Endothelial cell of umbilical vein (primary cell): ENCODE data around the gene LCLAT1. TPM values are rescaled to one million over a fixed set of nuclear protein-coding genes. Genes with fewer than 3 reads are reported as not detected.

Source experiments
- BruUV-seq: library from RNA; stranded (reverse); fragments of 400-500 nt; replicated peaks from 2 replicates; lab custom pipeline; 2021; lab: Mats Ljungman, UMichigan
- CTCF ChIA-PET: fragments of 300-600, 350-600 bp; sonication (Branson Sonifier 250); formaldehyde crosslinking; loops from one replicate; lab custom pipeline; 2021; ENCODE audit warnings: antibody characterized with exemption, inconsistent platforms; lab: Charles Lee
- POLR2A ChIA-PET: fragments of 300-600, 350-600 bp; sonication (Branson Sonifier 250); formaldehyde crosslinking; loops from one replicate; lab custom pipeline; 2021; ENCODE audit warnings: antibody characterized with exemption, inconsistent platforms; lab: Charles Lee
- DNase-seq: peaks from one replicate; pipeline ENCODE4 v3.0.0-alpha.2; 2011; ENCODE audit warnings: low read depth, low spot score
- FAIRE-seq: peaks from 2 replicates; lab custom pipeline; 2011; peaks lifted over from hg19 to GRCh38; lab: Jason Lieb, UNC
- H2AFZ ChIP-seq: 2 replicates; pipeline ENCODE4 v1.6.0; 2012; ENCODE audit warnings: low read depth, low read length, control low read depth, inconsistent platforms
- H3K27ac ChIP-seq: 2 replicates; pipeline ENCODE4 v1.5.1; 2011; ENCODE audit warnings: low read depth, mild to moderate bottlenecking, control low read depth, low read length, moderate library complexity; ENCODE audit not compliant: insufficient read depth
- H3K27me3 ChIP-seq, 2 experiments: 2 replicates each; pipeline versions ENCODE4 v1.6.0 to v1.6.1; 2011; ENCODE audit warnings: low read length in 2 of 2, mixed read lengths in 1 of 2; ENCODE audit not compliant: control insufficient read depth in 2 of 2, insufficient read depth in 2 of 2
- H3K36me3 ChIP-seq, 2 experiments: 2 replicates in 1 of 2; 3 replicates in 1 of 2; pipeline ENCODE4 v1.5.1; 2011; ENCODE audit warnings: low read length in 2 of 2, mild to moderate bottlenecking in 1 of 2, moderate library complexity in 1 of 2; ENCODE audit not compliant: control insufficient read depth in 2 of 2, insufficient read depth in 2 of 2; ENCODE audit errors: extremely low read depth in 1 of 2
- H3K4me1 ChIP-seq: 3 replicates; pipeline ENCODE4 v1.5.1; 2011; ENCODE audit warnings: mild to moderate bottlenecking, low read length; ENCODE audit not compliant: control insufficient read depth, insufficient read depth; ENCODE audit errors: extremely low read depth
- H3K4me2 ChIP-seq: 2 replicates; pipeline ENCODE4 v1.6.1; 2011; ENCODE audit warnings: low read length, control low read depth, mixed read lengths; ENCODE audit not compliant: insufficient read depth
- H3K4me3 ChIP-seq, 3 experiments: fragments of 200-600 bp in 1 of 3; sonication (generic), shearing (Covaris generic) in 1 of 3; replicated peaks in 1 of 3; 2 replicates each; pipeline ENCODE4 v1.5.1; 2011 to 2016; ENCODE audit warnings: control low read depth in 3 of 3, low read length in 3 of 3, mild to moderate bottlenecking in 2 of 3, inconsistent platforms in 1 of 3, low read depth in 1 of 3, moderate library complexity in 1 of 3; ENCODE audit not compliant: insufficient read depth in 1 of 3
- H3K79me2 ChIP-seq: 2 replicates; pipeline ENCODE4 v1.6.0; 2012; ENCODE audit warnings: low read length, inconsistent platforms; ENCODE audit not compliant: control insufficient read depth, insufficient read depth
- H3K9ac ChIP-seq: replicated peaks from 2 replicates; pipeline ENCODE3; 2011; ENCODE audit warnings: low read length, control low read depth; ENCODE audit not compliant: insufficient read depth; ENCODE audit errors: extremely low read depth
- H3K9me1 ChIP-seq: replicated peaks from 3 replicates; pipeline ENCODE4 v1.6.0; 2011; ENCODE audit warnings: mild to moderate bottlenecking, low read length; ENCODE audit not compliant: control insufficient read depth, insufficient read depth; ENCODE audit errors: extremely low read depth
- H3K9me3 ChIP-seq: replicated peaks from 2 replicates; pipeline ENCODE4 v1.5.1; 2012; ENCODE audit warnings: low read length, inconsistent platforms; ENCODE audit not compliant: control insufficient read depth, insufficient read depth
- H4K20me1 ChIP-seq: replicated peaks from 2 replicates; pipeline ENCODE3; 2011; ENCODE audit warnings: mild to moderate bottlenecking, low read length; ENCODE audit not compliant: control insufficient read depth, insufficient read depth; ENCODE audit errors: extremely low read depth
- EZH2 ChIP-seq: IDR thresholded peaks from 2 replicates; pipeline ENCODE4 v1.6.1; 2012; ENCODE audit warnings: borderline replicate concordance, low read depth, mild to moderate bottlenecking, moderate library complexity, low read length, inconsistent platforms; ENCODE audit not compliant: severe bottlenecking
- GATA2 ChIP-seq: IDR thresholded peaks from 2 replicates; pipeline ENCODE4 v1.7.0; 2011; ENCODE audit warnings: low read depth, mild to moderate bottlenecking, moderate library complexity, mixed read lengths, low read length; ENCODE audit not compliant: insufficient read length, insufficient read depth
- JUN ChIP-seq: IDR thresholded peaks from 2 replicates; pipeline ENCODE4 v1.6.1; 2011; ENCODE audit warnings: borderline replicate concordance, low read depth; ENCODE audit not compliant: insufficient read length, insufficient read depth
- MYC ChIP-seq: IDR thresholded peaks from one replicate; pipeline ENCODE4 v1.6.1; 2011; ENCODE audit warnings: mild to moderate bottlenecking, low read depth, low read length
- POLR2A ChIP-seq: IDR thresholded peaks from 2 replicates; pipeline ENCODE4 v1.6.1; 2012; ENCODE audit warnings: low read depth, mild to moderate bottlenecking, control low read depth, low read length
- POLR2AphosphoS5 ChIP-seq: IDR thresholded peaks from 2 replicates; pipeline ENCODE4 v1.6.1; 2012; ENCODE audit warnings: low read depth, mild to moderate bottlenecking, control low read depth, low read length, moderate library complexity; ENCODE audit not compliant: insufficient read depth
- dilution Hi-C: fragments of 300-500 bp; cut with MboI; formaldehyde crosslinking; loops from one replicate; pipeline ENCODE4 v1.15.0; 2019; ENCODE audit warnings: low sequenced_read_pairs; ENCODE audit not compliant: extremely low pct_ligation_motif_present
- intact Hi-C: fragments of 100-400 bp; cut with micrococcal nuclease; formaldehyde crosslinking; loops from one replicate; pipeline ENCODE4 v1.10.0; 2022
- polyA plus RNA-seq, 4 experiments: library from polyadenylated mRNA; depleted of rRNA in 3 of 4; stranded (reverse) in 3 of 4; unstranded in 1 of 4; fragments of >200 nt; gene quantifications; 2 replicates each; pipeline versions ENCODE4 v1.2.1 to v1.2.3, GENCODE V29; 2011 to 2012; ENCODE audit warnings: missing spikeins in 1 of 4
- total RNA-seq: library from RNA; stranded (reverse); gene quantifications from 2 replicates; pipeline ENCODE4 v1.2.3, GENCODE V29; 2021
- TF ChIP-seq, protein P1 (sequence below), 2 donors: IDR thresholded peaks; 1 replicate in 1 of 2; 2 replicates in 1 of 2; pipeline ENCODE4 v1.5.1; 2011; ENCODE audit warnings: low read length in 2 of 2, mild to moderate bottlenecking in 2 of 2, moderate library complexity in 2 of 2, control low read depth in 1 of 2, inconsistent platforms in 1 of 2, low read depth in 1 of 2; ENCODE audit not compliant: insufficient read depth in 1 of 2; ENCODE audit errors: extremely low read depth in 1 of 2
- TF ChIP-seq, protein P2 (sequence below): IDR thresholded peaks from 2 replicates; pipeline ENCODE4 v1.6.1; 2011; ENCODE audit not compliant: insufficient read depth, insufficient read length

The LCLAT1 gene
- total and polyA plus RNA-seq, 2 donors (not counting 3 experiments of a cell fraction or from before 2014, with no cell fraction given) = 6.1 to 20.8 TPM

DNA sequence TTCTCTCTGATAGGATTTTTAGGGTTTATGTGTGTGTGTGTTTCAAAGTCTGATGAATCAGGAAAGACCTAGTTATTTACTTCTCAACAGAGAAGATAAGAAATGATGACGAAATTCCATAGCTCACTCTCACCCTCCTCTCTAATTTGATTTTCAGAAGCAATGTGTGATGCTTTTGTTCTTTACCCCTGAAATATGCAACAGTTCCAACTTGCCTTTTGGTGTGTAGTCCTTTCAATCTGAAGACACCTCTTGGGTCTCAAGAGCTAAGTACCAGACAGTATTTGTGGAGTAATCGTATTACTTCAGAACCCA lies 18.7 kb upstream of the LCLAT1 start:
- Histone ChIP-seq H3K9ac (no peak overlapping the region), H3K4me2 (no peak overlapping the region), H2AFZ (no peak overlapping the region), H3K79me2 (no peaks in the 10 kb centered on the region), H3K9me3 (no peaks in the 10 kb centered on the region), H3K9me1 (no peaks in the 10 kb centered on the region), H3K4me3 (no peak overlapping the region), H3K36me3 (no peaks in the 10 kb centered on the region), H3K4me1 (no peaks in the 10 kb centered on the region), H3K27me3 (no peaks in the 10 kb centered on the region), H3K27ac (no peak overlapping the region), H4K20me1 (no peaks in the 10 kb centered on the region)
- dilution Hi-C loops (no loop called here), intact Hi-C loops (no loop called here)
- BruUV-seq = no TSS peak
- TF ChIP-seq POLR2A (no peak), JUN (no peak), EZH2 (no peak), POLR2AphosphoS5 (no peak), MYC (no peak), GATA2 (no peak)
- TF ChIP-seq, protein P1, sequence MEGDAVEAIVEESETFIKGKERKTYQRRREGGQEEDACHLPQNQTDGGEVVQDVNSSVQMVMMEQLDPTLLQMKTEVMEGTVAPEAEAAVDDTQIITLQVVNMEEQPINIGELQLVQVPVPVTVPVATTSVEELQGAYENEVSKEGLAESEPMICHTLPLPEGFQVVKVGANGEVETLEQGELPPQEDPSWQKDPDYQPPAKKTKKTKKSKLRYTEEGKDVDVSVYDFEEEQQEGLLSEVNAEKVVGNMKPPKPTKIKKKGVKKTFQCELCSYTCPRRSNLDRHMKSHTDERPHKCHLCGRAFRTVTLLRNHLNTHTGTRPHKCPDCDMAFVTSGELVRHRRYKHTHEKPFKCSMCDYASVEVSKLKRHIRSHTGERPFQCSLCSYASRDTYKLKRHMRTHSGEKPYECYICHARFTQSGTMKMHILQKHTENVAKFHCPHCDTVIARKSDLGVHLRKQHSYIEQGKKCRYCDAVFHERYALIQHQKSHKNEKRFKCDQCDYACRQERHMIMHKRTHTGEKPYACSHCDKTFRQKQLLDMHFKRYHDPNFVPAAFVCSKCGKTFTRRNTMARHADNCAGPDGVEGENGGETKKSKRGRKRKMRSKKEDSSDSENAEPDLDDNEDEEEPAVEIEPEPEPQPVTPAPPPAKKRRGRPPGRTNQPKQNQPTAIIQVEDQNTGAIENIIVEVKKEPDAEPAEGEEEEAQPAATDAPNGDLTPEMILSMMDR (IDR thresholded peaks at IDR 0.05; ENCODE audit: extremely low read depth in 1 of 2, insufficient read depth in 1 of 2, low read depth in 1 of 2, low read length in 2 of 2) = no peak
- TF ChIP-seq, protein P2, sequence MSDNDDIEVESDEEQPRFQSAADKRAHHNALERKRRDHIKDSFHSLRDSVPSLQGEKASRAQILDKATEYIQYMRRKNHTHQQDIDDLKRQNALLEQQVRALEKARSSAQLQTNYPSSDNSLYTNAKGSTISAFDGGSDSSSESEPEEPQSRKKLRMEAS = no peak
- POLR2A ChIA-PET = no interaction called here
- CTCF ChIA-PET = interaction anchor here (1.0 kb wide), 1 partner anchor 9 kb away, joined by 4 read pairs; no protein-coding TSS in a partner anchor
- no peak for FAIRE-seq
- no peak for DNase-seq
